Measurements from ENCODE around the gene IQCH. TPM values are rescaled to one million over a fixed set of nuclear protein-coding genes. Genes with fewer than 3 reads are reported as not detected.
"Not testable (repeated sequence)": the region's sequence is repeated elsewhere in the genome, so short reads cannot be mapped to it uniquely, and the experiment has no call there.

The IQCH gene
- total RNA-seq, 1 donor from 2014 or later, result 2.0 TPM

DNA sequence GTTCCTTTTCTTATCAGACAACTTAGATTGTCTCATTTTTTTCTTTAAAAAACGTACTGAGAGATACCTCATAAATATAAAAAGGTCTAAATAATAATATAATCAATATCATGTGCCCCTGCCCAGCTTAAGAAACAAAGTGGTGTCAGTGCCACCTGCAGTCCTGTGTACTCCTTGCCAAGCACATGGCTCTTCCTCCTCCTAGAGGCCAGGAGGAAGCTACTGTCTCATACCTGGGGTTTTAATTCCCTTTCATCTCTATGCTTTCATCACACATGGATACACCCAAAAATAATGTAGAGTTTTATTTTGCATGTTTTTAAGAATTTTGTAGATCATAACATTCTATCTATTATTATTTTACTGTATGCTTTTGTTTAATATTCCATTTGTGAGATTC, 167.7 kb downstream of the IQCH start:
- H3K4me3 Mint-ChIP-seq, result no peak overlapping the region
- H3K27me3 Mint-ChIP-seq, result no peaks in the 10 kb centered on the region
- H3K9me3 Mint-ChIP-seq, result no peaks in the 10 kb centered on the region

DNA sequence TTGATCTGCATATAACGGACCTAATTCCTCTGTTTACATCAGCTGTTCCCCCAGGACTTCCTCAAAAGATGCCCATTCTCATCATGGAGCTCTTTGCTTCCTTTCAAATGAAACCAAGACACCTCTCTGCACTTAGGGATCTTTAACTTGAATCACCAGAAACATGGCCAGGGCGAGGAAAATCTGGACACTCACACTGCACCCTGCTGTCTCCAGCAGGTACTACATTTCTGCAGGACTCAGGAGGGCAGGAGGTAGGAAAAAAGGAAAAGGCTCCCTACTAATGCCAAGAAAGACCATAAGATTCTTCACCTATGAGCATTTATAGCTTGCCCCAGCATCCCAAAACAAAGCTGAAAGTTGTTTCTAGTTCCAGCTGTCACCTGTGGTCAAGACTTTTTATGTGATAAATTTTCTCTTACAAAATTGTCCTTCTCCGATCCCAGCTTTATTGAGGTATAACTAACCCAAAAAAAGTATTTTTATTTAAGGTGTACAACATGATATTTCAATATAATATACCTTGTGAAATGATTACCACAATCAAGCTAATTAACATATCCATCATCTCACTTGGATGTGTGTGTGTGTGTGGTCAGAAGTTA, 179.0 kb downstream of the IQCH start:
- Mint-ChIP-seq H3K27me3 (peaks cover 3% of the 10 kb centered on the region), H3K27ac (no peak overlapping the region), H3K36me3 (no peaks in the 10 kb centered on the region), H3K4me3 (no peak overlapping the region), H3K4me1 (ENCODE audit: unreplicated experiment) (no peaks in the 10 kb centered on the region), H3K9me3 (no peaks in the 10 kb centered on the region)
- no peak for DNase-seq (ENCODE audit: extremely low spot score, unreplicated experiment)
- TF ChIP-seq, protein P1, sequence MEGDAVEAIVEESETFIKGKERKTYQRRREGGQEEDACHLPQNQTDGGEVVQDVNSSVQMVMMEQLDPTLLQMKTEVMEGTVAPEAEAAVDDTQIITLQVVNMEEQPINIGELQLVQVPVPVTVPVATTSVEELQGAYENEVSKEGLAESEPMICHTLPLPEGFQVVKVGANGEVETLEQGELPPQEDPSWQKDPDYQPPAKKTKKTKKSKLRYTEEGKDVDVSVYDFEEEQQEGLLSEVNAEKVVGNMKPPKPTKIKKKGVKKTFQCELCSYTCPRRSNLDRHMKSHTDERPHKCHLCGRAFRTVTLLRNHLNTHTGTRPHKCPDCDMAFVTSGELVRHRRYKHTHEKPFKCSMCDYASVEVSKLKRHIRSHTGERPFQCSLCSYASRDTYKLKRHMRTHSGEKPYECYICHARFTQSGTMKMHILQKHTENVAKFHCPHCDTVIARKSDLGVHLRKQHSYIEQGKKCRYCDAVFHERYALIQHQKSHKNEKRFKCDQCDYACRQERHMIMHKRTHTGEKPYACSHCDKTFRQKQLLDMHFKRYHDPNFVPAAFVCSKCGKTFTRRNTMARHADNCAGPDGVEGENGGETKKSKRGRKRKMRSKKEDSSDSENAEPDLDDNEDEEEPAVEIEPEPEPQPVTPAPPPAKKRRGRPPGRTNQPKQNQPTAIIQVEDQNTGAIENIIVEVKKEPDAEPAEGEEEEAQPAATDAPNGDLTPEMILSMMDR (conservative IDR thresholded peaks at IDR 0.05), result peak; percentile 80

More for the DNA sequence above, 167.7 kb downstream of the IQCH start:
- TF ChIP-seq, protein P1 (conservative IDR thresholded peaks at IDR 0.05), result no peak
- no peak for DNase-seq (ENCODE audit: extremely low spot score, unreplicated experiment)
- H3K4me1 Mint-ChIP-seq (ENCODE audit: unreplicated experiment), result no peaks in the 10 kb centered on the region
- H3K36me3 Mint-ChIP-seq, result no peaks in the 10 kb centered on the region
- H3K27ac Mint-ChIP-seq, result no peak overlapping the region

- H3K36me3 Mint-ChIP-seq; DNase-seq (ENCODE audit: extremely low spot score, unreplicated experiment); H3K4me1 Mint-ChIP-seq (ENCODE audit: unreplicated experiment); H3K9me3 Mint-ChIP-seq; H3K4me3 Mint-ChIP-seq; H3K27ac Mint-ChIP-seq; H3K27me3 Mint-ChIP-seq: not testable (repeated sequence)
Measured at GRCh38 chr15:67436351-67437250, 182.0 kb downstream of the IQCH start.

DNA sequence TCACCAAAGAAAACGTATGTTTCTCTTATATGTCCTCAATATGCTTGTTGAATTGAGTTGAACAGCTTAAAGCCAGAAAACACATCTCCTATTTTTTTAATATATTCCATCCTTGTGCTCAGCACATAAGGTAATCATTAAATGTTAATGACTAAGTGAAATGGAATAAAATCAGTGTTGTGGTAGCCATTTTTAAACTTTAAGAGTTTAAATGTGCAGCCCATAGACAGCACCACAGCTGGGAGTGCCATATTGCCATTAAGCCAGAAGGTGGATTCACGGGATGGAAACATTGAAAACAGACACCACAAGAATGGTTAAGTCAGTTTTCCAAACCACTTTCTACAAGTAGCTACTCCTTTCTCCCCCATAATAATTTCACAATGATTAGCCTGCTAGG, 189.5 kb downstream of the IQCH start:
- no peak for DNase-seq (ENCODE audit: extremely low spot score, unreplicated experiment)
- Mint-ChIP-seq H3K36me3 (peaks cover 5% of the 10 kb centered on the region), H3K9me3 (peaks cover 9% of the 10 kb centered on the region), H3K27ac (no peak overlapping the region), H3K4me1 (ENCODE audit: unreplicated experiment) (no peaks in the 10 kb centered on the region), H3K27me3 (no peaks in the 10 kb centered on the region), H3K4me3 (no peak overlapping the region)
- TF ChIP-seq, protein P1 (conservative IDR thresholded peaks at IDR 0.05), result no peak

DNA sequence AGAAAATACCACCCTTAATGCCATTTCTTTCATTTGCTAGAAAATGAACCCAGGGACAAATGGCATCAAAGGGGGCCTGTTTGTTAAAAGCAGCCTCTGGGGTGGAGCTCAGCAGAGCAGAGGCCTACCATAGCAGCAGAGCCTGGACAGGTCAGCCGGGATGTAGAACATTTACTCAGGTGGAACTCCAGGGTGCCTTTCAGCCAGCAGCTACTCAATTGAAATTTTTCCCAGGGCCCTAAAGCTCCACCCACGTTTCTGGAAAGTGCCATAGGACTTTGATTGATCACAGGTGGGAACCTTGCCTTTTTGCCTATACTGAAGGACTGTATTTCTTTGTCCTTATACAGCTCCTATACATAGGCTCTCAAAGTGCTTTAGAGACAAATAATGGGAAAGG, 191.9 kb downstream of the IQCH start:
- no peaks in the 10 kb centered on the region for H3K4me1 Mint-ChIP-seq (ENCODE audit: unreplicated experiment)
- no peak overlapping the region for H3K27ac Mint-ChIP-seq
- TF ChIP-seq, protein P1 (conservative IDR thresholded peaks at IDR 0.05), result no peak
- DNase-seq (ENCODE audit: extremely low spot score, unreplicated experiment), result no peak
- no peaks in the 10 kb centered on the region for H3K27me3 Mint-ChIP-seq
- H3K9me3 Mint-ChIP-seq, result no peaks in the 10 kb centered on the region
- no peaks in the 10 kb centered on the region for H3K36me3 Mint-ChIP-seq
- H3K4me3 Mint-ChIP-seq, result no peak overlapping the region

DNA sequence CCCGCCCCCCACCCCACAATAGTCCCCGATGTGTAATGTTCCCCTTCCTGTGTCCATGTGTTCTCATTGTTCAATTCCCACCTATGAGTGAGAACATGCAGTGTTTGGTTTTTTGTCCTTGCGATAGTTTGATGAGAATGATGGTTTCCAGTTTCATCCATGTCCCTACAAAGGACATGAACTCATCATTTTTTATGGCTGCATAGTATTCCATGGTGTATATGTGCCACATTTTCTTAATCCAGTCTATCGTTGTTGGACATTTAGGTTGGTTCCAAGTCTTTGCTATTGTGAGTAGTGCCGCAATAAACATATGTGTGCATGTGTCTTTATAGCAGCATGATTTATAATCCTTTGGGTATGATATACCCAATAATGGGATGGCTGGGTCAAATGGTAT, 193.8 kb downstream of the IQCH start:
- H3K36me3 Mint-ChIP-seq; H3K27me3 Mint-ChIP-seq; H3K4me3 Mint-ChIP-seq; H3K9me3 Mint-ChIP-seq; H3K27ac Mint-ChIP-seq; DNase-seq (ENCODE audit: extremely low spot score, unreplicated experiment); H3K4me1 Mint-ChIP-seq (ENCODE audit: unreplicated experiment): not testable (repeated sequence)

DNA sequence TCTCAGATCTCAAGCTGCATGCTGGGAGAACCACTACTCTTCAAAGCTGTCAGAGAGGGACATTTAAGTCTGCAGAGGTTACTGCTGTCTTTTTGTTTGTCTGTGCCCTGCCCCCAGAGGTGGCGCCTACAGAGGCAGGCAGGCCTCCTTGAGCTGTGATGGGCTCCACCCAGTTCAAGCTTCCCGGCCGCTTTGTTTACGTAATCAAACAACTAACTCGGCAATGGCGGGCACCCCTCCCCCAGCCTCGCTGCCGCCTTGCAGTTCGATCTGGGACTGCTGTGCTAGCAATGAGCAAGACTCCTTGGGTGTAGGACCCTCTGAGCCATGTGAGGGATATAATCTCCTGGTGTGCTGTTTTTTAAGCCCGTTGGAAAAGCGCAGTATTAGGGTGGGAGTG, 199.1 kb downstream of the IQCH start:
- not testable (repeated sequence) for H3K36me3 Mint-ChIP-seq; DNase-seq (ENCODE audit: extremely low spot score, unreplicated experiment); H3K27ac Mint-ChIP-seq; H3K4me3 Mint-ChIP-seq; H3K9me3 Mint-ChIP-seq; H3K4me1 Mint-ChIP-seq (ENCODE audit: unreplicated experiment)
- H3K27me3 Mint-ChIP-seq, result peaks cover 15% of the 10 kb centered on the region
